HepG2 (cell line): Measurements from ENCODE around the gene SCYL1. TPM values are rescaled to one million over a fixed set of nuclear protein-coding genes. Genes with fewer than 3 reads are reported as not detected.
A peak's percentile ranks its signal among the peaks of the same experiment; 100 is the strongest.

ENCODE experiments used
- CAMTA2 ChIP-seq: sonication (generic); formaldehyde crosslinking; IDR thresholded peaks from 2 replicates; pipeline ENCODE4 v1.4.0; 2020; ENCODE audit warnings: mild to moderate bottlenecking, missing genetic modification reagents, borderline replicate concordance
- CCAR2 ChIP-seq: fragments of 200-400 bp; formaldehyde crosslinking; optimal IDR thresholded peaks from 2 replicates; pipeline ENCODE3; 2018; ENCODE audit warnings: low read depth, mild to moderate bottlenecking, low read length, moderate library complexity
- CEBPG ChIP-seq: IDR thresholded peaks from 2 replicates; pipeline ENCODE4 v1.6.1; 2016
- CENPT ChIP-seq: sonication (generic); formaldehyde crosslinking; IDR thresholded peaks from 2 replicates; pipeline ENCODE4 v1.8.0; 2022; ENCODE audit warnings: low read depth, mild to moderate bottlenecking, moderate library complexity, missing genetic modification reagents
- FLYWCH1 ChIP-seq: sonication (generic); formaldehyde crosslinking; IDR thresholded peaks from 2 replicates; pipeline ENCODE4 v1.8.1; 2023; ENCODE audit warnings: mild to moderate bottlenecking, missing genetic modification reagents
- HHEX ChIP-seq: IDR thresholded peaks from 2 replicates; pipeline ENCODE4 v1.6.1; 2016; ENCODE audit warnings: control low read depth
- KDM3A ChIP-seq: IDR thresholded peaks from 2 replicates; pipeline ENCODE4 v1.6.1; 2018; ENCODE audit warnings: low read depth, missing compliant biosample characterization
- KLF15 ChIP-seq: sonication (generic); formaldehyde crosslinking; IDR thresholded peaks from 2 replicates; pipeline ENCODE4 v1.8.1; 2023; ENCODE audit warnings: borderline replicate concordance, mild to moderate bottlenecking, inconsistent platforms, missing genetic modification reagents, mixed read lengths
- MIER2 ChIP-seq: IDR thresholded peaks from 2 replicates; pipeline ENCODE4 v1.6.1; 2016; ENCODE audit warnings: missing biosample characterization, missing genetic modification reagents
- ZBTB1 ChIP-seq: sonication (generic); formaldehyde crosslinking; IDR thresholded peaks from 2 replicates; pipeline ENCODE4 v1.4.0; 2020; ENCODE audit warnings: missing genetic modification reagents, borderline replicate concordance
- ZFYVE20 ChIP-seq: sonication (generic); formaldehyde crosslinking; IDR thresholded peaks from 2 replicates; pipeline ENCODE4 v1.8.0; 2023; ENCODE audit warnings: low read depth, mild to moderate bottlenecking, moderate library complexity, missing genetic modification reagents, borderline replicate concordance
- ZNF552 ChIP-seq: sonication (generic); formaldehyde crosslinking; IDR thresholded peaks from 2 replicates; pipeline ENCODE4 v1.9.0; 2022; ENCODE audit warnings: missing genetic modification reagents, mild to moderate bottlenecking, borderline replicate concordance
- ZNF878 ChIP-seq: sonication (generic); formaldehyde crosslinking; IDR thresholded peaks from 2 replicates; pipeline ENCODE4 v1.8.1; 2023; ENCODE audit warnings: mild to moderate bottlenecking, missing genetic modification reagents, moderate library complexity
- ZSCAN12 ChIP-seq: sonication (generic); formaldehyde crosslinking; IDR thresholded peaks from 2 replicates; pipeline ENCODE4 v1.9.0; 2021; ENCODE audit warnings: mild to moderate bottlenecking, missing genetic modification reagents
- polyA plus RNA-seq, 8 experiments: library from polyadenylated mRNA; depleted of rRNA in 3 of 8; stranded (reverse) in 7 of 8; unstranded in 1 of 8; fragments of >200 nt; fragmentation: Illumina TruSeq in 4 of 8; extraction: Trizol in 4 of 8; gene quantifications; 2 replicates each; pipeline versions ENCODE4 v1.2.1 to v1.2.3, GENCODE V29; 2011 to 2016; ENCODE audit warnings: low read depth in 4 of 8, missing spikeins in 1 of 8, mixed read lengths in 1 of 8; ENCODE audit not compliant: insufficient read depth in 1 of 8
- total RNA-seq, 5 experiments: library from RNA; depleted of rRNA; stranded (reverse); fragments of >200 nt; fragmentation: Illumina TruSeq; extraction: Trizol; gene quantifications; 2 replicates each; pipeline ENCODE4 v1.2.3, GENCODE V29; 2016; ENCODE audit warnings: low read depth in 1 of 5
- TF ChIP-seq, protein P1 (sequence below): sonication (generic); formaldehyde crosslinking; conservative IDR thresholded peaks from 2 replicates; pipeline ENCODE4 v1.5.0; 2020; ENCODE audit warnings: missing genetic modification reagents
- TF ChIP-seq, protein P2 (sequence below): IDR thresholded peaks from 2 replicates; pipeline ENCODE4 v1.6.1; 2016; ENCODE audit warnings: missing genetic modification reagents, missing compliant biosample characterization
- TF ChIP-seq, protein P3 (sequence below): sonication (generic); formaldehyde crosslinking; IDR thresholded peaks from 2 replicates; pipeline ENCODE4 v1.4.0; 2020; ENCODE audit warnings: missing genetic modification reagents
- TF ChIP-seq, protein P4 (sequence below): fragments of 450-650 bp; IDR thresholded peaks from 2 replicates; pipeline ENCODE4 v1.6.1; 2017
- TF ChIP-seq, protein P5 (sequence below), 2 experiments: fragments of 450-650 bp in 1 of 2; sonication (generic) in 1 of 2; formaldehyde crosslinking; IDR thresholded peaks; 2 replicates each; pipeline versions ENCODE4 v1.5.0 to v1.8.0; 2020 to 2022; ENCODE audit warnings: mild to moderate bottlenecking in 1 of 2, missing genetic modification reagents in 1 of 2
- TF ChIP-seq, protein P6 (sequence below): IDR thresholded peaks from 2 replicates; pipeline ENCODE4 v1.4.0; 2020; ENCODE audit warnings: mild to moderate bottlenecking, missing genetic modification reagents

SCYL1 gene
- total and polyA plus RNA-seq, 2 of the 13 experiments (the other 11 are each of a cell fraction or from before 2014, with no cell fraction given): 65.9 to 103 TPM

DNA sequence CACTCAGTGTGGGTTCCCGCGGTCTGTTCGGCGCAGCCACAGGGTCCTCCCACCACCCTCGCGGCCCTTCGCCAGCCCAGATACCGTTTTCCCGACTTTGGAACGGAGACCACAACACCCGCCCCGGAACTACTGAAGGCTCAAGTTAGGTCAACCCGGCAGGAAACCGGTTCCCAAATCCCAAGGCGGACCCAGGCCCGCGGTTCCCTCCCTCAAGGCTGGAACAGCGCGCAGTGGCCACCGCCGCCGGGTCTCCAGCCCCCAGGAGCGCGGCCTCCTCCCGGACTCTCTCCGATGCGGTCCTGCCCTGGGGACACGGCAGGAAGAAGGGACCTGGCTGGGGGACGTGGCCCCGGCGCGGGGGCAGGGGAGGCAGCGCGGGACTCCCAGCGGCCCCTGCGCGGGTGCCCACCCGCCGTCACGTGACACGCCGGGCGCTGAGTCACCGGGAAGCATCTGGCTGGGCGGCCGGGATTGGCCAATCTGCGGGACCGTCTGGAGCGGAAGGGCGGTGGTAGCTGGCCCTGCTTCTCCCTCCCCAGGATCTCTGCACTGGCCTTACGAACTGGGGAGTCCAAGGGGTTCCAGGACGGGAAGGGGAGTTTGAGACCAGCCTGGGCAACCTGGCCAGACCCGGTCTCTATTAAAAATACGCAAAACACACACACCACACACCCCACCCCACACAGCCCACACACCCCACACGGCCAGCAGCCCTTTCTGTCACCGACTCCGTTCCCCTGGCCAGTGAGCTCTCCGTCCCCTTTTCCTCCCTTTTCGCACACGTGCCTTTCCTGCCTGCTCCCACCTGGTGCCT, 47.5 kb upstream of the SCYL1 start (continued):
- TF ChIP-seq, protein P1, sequence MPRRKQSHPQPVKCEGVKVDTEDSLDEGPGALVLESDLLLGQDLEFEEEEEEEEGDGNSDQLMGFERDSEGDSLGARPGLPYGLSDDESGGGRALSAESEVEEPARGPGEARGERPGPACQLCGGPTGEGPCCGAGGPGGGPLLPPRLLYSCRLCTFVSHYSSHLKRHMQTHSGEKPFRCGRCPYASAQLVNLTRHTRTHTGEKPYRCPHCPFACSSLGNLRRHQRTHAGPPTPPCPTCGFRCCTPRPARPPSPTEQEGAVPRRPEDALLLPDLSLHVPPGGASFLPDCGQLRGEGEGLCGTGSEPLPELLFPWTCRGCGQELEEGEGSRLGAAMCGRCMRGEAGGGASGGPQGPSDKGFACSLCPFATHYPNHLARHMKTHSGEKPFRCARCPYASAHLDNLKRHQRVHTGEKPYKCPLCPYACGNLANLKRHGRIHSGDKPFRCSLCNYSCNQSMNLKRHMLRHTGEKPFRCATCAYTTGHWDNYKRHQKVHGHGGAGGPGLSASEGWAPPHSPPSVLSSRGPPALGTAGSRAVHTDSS (CRISPR knock-in tag): no peak
- TF ChIP-seq FLYWCH1 (CRISPR knock-in tag): no peak
- TF ChIP-seq ZFYVE20 (CRISPR knock-in tag): no peak
- TF ChIP-seq ZBTB1 (CRISPR knock-in tag): no peak
- peak; percentile 88 for TF ChIP-seq CEBPG (CRISPR knock-in tag)
- TF ChIP-seq CENPT (CRISPR knock-in tag): peak; percentile 30; the same call in 1 of the 2 replicates
- TF ChIP-seq HHEX (CRISPR knock-in tag): no peak
- TF ChIP-seq, protein P2, sequence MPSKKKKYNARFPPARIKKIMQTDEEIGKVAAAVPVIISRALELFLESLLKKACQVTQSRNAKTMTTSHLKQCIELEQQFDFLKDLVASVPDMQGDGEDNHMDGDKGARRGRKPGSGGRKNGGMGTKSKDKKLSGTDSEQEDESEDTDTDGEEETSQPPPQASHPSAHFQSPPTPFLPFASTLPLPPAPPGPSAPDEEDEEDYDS (CRISPR knock-in tag): peak; percentile 77
- TF ChIP-seq CAMTA2 (CRISPR knock-in tag): 0 out of 2 replicates have a peak, but pooled peaks have one; percentile 49
- TF ChIP-seq CCAR2: no peak
- no peak for TF ChIP-seq KLF15
- TF ChIP-seq, protein P3, sequence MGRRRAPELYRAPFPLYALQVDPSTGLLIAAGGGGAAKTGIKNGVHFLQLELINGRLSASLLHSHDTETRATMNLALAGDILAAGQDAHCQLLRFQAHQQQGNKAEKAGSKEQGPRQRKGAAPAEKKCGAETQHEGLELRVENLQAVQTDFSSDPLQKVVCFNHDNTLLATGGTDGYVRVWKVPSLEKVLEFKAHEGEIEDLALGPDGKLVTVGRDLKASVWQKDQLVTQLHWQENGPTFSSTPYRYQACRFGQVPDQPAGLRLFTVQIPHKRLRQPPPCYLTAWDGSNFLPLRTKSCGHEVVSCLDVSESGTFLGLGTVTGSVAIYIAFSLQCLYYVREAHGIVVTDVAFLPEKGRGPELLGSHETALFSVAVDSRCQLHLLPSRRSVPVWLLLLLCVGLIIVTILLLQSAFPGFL (CRISPR knock-in tag): no peak
- TF ChIP-seq ZSCAN12 (CRISPR knock-in tag): 0 out of 2 replicates have a peak, but pooled peaks have one; percentile 54
- TF ChIP-seq, protein P4, sequence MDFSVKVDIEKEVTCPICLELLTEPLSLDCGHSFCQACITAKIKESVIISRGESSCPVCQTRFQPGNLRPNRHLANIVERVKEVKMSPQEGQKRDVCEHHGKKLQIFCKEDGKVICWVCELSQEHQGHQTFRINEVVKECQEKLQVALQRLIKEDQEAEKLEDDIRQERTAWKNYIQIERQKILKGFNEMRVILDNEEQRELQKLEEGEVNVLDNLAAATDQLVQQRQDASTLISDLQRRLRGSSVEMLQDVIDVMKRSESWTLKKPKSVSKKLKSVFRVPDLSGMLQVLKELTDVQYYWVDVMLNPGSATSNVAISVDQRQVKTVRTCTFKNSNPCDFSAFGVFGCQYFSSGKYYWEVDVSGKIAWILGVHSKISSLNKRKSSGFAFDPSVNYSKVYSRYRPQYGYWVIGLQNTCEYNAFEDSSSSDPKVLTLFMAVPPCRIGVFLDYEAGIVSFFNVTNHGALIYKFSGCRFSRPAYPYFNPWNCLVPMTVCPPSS: no peak
- no peak for TF ChIP-seq ZNF552 (CRISPR knock-in tag)
- TF ChIP-seq ZNF878 (CRISPR knock-in tag): no peak
- TF ChIP-seq, protein P5, sequence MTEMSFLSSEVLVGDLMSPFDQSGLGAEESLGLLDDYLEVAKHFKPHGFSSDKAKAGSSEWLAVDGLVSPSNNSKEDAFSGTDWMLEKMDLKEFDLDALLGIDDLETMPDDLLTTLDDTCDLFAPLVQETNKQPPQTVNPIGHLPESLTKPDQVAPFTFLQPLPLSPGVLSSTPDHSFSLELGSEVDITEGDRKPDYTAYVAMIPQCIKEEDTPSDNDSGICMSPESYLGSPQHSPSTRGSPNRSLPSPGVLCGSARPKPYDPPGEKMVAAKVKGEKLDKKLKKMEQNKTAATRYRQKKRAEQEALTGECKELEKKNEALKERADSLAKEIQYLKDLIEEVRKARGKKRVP (CRISPR knock-in tag; IDR thresholded peaks at IDR 0.05): peak in 1 of 2 experiments; percentile 70; a peak in 2 of 4 replicates
- no peak for TF ChIP-seq MIER2 (CRISPR knock-in tag)
- TF ChIP-seq KDM3A (CRISPR knock-in tag): peak; percentile 74; the same call in 1 of the 2 replicates
- TF ChIP-seq, protein P6, sequence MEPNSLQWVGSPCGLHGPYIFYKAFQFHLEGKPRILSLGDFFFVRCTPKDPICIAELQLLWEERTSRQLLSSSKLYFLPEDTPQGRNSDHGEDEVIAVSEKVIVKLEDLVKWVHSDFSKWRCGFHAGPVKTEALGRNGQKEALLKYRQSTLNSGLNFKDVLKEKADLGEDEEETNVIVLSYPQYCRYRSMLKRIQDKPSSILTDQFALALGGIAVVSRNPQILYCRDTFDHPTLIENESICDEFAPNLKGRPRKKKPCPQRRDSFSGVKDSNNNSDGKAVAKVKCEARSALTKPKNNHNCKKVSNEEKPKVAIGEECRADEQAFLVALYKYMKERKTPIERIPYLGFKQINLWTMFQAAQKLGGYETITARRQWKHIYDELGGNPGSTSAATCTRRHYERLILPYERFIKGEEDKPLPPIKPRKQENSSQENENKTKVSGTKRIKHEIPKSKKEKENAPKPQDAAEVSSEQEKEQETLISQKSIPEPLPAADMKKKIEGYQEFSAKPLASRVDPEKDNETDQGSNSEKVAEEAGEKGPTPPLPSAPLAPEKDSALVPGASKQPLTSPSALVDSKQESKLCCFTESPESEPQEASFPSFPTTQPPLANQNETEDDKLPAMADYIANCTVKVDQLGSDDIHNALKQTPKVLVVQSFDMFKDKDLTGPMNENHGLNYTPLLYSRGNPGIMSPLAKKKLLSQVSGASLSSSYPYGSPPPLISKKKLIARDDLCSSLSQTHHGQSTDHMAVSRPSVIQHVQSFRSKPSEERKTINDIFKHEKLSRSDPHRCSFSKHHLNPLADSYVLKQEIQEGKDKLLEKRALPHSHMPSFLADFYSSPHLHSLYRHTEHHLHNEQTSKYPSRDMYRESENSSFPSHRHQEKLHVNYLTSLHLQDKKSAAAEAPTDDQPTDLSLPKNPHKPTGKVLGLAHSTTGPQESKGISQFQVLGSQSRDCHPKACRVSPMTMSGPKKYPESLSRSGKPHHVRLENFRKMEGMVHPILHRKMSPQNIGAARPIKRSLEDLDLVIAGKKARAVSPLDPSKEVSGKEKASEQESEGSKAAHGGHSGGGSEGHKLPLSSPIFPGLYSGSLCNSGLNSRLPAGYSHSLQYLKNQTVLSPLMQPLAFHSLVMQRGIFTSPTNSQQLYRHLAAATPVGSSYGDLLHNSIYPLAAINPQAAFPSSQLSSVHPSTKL: peak; percentile 58; the same call in 1 of the 2 replicates
